RCC 7860 (cell line): ENCODE measurements around the gene DISC1.

Experiments
- DNase-seq: peaks from one replicate; pipeline ENCODE4 v3.0.0-alpha.2; 2015; ENCODE audit warnings: low spot score
- FAIRE-seq: peaks from 2 replicates; lab custom pipeline; 2012; peaks lifted over from hg19 to GRCh38; lab: Jason Lieb, UNC

DISC1 gene

DNA sequence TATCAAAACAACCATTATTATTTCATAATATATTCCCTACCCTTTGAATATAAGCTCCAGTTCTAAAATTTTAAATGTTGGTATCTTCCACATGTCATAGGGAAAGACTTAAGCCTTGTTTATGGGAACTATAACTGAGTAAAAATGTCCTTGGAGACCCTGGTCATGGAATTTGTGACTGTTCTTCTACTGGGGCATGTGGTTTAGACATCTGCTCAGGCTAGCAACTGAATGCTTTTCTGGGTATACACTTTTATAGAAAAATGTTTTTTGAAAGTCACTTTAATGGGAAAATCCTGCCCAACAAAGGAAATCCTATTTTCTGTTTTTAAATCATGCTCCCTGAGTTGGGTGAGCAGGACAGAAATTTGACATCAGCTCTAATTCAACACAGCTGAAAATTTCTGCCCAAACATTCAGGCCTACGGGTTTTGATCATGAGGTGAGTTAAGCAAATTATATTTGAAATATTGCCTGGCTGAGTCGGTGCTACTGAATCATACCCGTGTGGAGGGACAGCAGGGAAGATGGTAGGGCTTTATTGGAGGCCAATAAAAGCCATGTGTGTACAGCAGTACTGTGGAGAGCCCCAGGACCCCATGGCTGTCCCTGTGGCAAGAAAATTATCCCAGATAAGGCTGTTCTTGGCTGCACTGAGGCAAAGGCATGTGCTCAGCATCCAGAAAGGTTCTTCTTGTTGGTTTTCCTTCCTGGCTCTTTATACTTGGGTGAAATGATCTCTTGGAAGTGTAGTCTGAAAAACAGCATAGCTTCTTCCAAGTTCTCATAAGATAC, 391.8 kb downstream of the DISC1 start:
- no peak for FAIRE-seq
- no peak for DNase-seq

- FAIRE-seq, result no peak
- DNase-seq, result no peak
These were observed 392.4 kb downstream of the DISC1 start for GRCh38 chr1:232019026-232019340.

GRCh38 chr1:232020352-232020751, 393.8 kb downstream of the DISC1 start:
- FAIRE-seq (no peak), DNase-seq (no peak)

DNA sequence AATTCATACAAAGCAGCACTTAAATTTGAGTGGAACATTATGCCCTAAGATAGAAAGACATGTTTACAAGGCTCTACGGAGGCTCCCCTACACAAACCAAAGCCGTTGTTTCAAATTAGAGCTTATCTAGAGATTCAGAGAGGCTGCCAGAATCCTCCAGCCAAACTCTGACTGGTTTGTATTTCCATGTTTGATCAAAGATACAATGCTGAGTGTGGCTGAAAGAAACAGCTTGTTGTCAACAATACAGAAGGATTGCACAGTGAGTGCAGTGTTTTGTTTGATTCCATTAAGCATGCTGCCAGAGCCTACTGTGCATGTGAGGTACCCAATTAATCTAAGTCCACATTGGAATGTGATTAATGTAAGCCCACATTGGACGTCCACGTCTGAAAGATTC, 402.7 kb downstream of the DISC1 start:
- FAIRE-seq, result no peak

DNA sequence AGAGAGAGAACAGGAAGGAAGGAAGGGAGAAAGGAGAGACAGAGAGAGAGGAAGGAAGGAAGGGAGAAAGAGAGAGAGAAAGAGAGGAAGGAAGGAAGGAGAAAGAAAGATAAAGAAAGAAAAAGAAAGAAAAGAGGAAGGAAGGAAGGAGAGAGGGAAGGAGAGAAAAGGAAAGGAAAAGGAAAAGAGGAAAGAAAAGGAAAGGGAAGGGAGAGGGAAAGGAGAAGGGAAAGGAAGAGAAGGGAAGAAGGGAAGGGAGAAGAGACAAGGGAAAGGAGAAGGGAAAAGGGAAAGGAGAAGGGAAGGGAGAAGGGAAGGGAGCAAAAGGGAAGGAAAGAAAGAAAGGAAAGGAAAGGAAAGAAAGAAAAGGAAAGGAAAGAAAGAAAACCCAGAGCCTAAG, 404.6 kb downstream of the DISC1 start:
- DNase-seq, result no peak
- no peak for FAIRE-seq

More for the DNA sequence above, 402.7 kb downstream of the DISC1 start:
- DNase-seq, result no peak

DNA sequence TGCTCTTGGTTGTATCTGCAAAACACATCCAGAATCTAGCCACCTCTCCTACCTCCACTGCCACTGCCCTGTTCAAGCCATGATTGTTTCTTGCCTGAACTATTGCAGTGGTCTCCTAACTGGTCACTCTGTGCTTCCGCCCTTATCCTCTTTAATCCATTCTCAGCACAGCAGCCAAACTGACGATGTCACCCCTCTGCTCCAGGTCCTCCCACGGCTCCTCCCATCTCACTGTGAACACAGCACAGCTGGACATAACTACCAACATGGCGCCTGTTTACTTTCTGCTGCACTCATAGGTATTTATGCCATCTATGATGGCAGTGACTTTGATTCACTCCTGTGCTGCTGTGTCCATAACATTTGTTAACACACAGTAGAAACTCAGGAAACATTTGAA, 406.7 kb downstream of the DISC1 start:
- DNase-seq (no peak), FAIRE-seq (no peak)

- FAIRE-seq (no peak), DNase-seq (no peak)
These were observed 408.0 kb downstream of the DISC1 start for GRCh38 chr1:232034556-232034955.

DNA sequence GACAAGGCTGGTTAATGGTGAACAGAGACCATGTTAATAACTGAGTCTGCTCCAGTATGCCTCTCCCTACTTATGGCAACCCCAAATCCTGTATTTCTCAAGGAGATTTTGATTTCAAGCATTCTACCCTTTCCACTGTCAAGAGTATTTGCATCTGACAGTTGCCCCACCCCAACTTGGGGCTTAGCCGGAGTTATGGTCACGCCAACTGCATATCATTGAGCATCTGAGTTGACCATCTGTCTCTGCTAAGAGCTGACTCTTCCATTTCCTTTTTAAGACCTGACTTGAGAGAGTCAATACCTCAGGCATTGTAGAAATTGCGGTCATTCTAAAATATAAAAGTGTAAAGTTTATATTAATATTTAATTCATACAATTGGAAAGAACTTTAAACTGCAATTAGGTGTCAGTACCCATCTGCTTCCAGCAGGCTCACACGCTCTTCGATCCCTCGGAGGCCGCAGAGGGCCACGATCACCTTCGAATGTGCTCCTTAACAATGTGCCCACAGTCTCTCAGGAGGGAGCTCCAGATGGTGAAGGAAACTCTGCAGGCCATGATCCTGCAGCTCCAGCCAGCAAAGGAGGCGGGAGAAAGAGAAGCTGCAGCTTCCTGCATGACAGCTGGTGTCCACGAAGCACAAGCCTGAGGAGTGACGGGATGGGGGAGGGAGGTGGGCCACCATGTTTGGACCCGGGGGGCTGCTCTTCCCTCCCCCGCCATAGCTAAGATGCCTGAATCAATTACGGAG, 409.8 kb downstream of the DISC1 start:
- FAIRE-seq (no peak), DNase-seq (no peak)

DNA sequence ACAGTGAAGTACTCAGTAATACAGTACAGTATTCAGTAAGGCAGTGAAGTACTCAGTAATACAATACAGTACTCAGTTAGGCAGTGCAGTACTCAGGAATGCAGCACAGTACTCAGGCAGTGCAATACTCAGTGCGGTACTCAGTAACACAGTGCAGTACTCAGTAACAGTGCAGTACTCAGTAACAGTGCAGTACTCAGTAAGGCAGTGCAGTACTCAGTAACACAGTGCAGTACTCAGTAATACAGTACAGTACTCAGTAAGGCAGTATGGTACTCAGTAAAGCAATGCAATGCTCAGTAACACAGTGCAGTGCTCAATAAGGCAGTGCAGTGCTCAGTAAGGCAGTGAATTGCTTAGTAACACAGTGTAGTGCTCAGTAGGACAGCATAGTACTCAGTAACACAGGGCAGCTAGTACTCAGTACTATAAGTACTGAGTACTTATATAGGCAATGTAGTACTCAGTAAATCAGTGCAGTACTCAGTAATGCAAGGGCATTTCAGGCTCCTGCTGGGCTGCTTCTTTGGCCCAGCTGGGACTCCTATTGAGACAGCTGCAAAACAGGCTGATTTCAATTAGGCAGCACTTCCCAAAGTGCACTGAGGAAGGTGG, 411.3 kb downstream of the DISC1 start:
- DNase-seq, result no peak
- FAIRE-seq, result no peak

GRCh38 chr1:232038706-232039677, 412.4 kb downstream of the DISC1 start:
- no peak for FAIRE-seq
- DNase-seq, result no peak

- FAIRE-seq, result no peak
These were observed 413.7 kb downstream of the DISC1 start for GRCh38 chr1:232040260-232040659.

DNA sequence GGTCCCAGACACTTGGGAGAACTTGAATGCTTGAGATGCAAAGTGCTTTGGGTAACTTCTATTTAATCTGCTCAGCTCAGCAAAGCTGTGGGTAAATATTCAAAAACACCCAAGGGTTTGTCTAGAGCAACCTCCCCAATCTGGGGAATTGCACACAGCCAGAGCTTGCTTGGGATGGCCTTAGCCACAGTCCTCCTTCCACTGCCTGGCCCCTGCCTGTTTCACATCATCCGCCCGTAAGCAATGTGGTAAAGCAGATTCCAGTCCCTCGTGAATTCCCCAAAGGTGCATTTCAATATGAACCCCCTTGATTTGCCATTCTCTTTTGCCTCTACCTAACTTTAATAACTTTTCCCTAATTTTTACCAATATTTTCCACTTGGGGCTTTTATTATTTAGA, 418.1 kb downstream of the DISC1 start:
- DNase-seq, result no peak

More at GRCh38 chr1:232040260-232040659, 413.7 kb downstream of the DISC1 start:
- no peak for DNase-seq

DNA sequence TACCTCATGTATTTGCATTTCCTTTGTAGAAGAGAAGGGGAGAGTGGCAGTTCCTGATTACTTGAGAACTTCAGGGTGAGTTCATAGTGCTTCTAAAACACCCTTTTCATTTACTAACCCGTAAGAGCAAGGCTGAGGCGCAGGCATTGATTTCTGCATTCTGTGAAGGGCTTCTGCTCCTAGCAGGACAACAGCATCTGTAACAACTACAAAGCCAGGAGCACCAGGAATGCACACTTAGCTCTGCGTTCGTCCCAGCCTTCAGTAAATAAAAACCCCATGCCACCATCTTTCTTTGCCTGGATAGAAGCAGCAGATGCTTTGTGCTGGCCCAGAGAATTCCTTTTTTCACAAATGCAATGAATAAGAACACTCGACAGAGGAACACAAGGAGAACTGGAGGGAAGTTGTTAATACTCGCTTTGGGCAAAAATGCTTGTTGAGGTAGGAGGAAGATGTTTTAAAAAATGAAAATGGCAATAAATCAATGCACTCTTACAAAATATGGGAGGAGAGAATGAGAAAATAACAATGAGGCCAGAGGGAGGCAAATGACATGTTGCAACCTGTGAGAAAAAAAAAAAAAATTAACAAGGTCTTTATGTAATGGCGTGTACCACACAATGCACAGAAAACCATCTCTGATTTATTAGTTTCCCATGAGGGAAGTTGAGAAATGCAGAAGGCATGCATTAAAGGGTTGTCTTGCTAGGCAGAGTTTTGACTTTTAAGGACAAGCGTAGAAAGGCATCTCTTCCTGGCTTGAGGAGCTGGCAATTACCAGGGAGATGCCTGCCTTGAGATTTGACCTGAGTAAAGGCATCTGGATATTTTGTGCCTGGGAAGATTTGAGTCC, 418.8 kb downstream of the DISC1 start:
- FAIRE-seq (no peak), DNase-seq (no peak)

More for the DNA sequence above, 418.1 kb downstream of the DISC1 start:
- no peak for FAIRE-seq

DNA sequence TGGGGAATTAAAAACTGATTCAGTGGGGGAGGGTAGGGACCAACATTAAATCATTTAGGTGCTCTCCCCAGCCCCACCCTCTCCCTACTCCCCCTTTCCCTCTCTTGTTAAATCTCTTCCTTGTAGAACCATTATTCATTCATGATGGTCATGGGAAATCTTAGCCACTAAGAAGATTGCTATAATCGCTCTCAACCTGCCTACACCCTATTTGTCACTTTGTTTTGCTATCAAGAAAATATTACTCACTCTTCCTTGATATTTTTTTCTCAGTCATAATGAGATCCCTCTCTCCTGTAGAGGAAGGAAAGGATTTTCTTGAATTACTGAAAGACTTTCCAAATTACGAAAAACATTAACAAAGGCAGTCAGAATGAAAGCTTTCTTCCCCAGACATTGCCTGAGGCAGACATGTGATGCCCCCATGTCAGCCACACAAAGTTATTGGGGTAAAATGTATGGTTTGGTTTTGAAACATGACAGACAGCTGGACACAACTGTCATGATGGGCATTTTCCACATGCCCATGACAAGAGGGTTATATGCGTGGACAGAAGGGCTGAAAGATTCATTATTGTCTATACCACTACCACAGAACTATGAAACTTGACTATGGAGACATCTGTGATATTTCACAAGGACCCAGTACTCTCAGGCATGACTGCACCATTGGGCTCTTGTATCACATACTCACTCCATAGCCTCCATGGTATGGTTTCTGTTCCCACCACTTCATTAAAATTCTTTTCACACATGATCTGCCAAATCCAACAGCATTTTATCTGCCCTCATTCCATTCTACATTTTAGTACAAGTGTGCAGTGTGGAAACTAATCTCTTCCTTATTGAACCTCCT, 420.1 kb downstream of the DISC1 start:
- DNase-seq (no peak), FAIRE-seq (no peak)

GRCh38 chr1:232047473-232047872, 420.9 kb downstream of the DISC1 start:
- no peak for FAIRE-seq
- no peak for DNase-seq

DNA sequence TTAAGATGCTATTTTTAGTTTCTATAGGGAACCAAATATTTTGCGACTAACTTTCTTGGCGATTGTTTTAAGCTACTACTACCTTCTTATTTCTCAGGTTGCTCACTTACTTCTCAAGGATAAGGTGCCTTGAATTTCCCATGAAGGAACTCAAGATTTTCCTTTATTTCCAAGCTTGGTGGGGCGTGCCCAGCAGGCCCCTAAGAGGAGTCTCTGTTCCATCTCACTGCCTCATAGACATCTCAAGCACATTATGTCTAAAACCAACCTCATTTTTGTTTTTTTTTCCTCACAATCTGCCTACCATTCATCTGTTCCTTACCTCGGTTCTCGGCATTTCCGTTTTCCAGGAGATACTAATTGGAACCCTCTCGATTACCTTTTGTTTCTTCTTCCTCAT, 421.9 kb downstream of the DISC1 start:
- FAIRE-seq, result no peak
- DNase-seq, result no peak

DNA sequence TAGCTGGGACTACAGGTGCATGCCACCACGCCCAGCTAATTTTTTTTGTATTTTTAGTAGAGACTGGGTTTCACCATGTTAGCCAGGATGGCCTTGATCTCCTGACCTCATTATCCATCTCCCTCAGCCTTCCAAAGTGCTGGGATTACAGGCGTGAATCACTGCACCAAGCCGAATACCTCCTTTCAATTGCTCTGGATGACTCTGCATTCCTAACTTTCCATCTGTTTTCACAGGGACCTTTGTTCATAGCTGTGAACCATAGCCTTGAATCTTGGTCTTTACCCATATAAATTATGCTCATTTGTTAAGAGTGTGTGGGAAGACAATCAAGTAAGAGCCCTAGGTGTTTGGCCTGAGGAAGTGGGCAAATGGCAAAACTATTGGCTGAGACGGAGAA, 422.7 kb downstream of the DISC1 start:
- no peak for DNase-seq
- no peak for FAIRE-seq

DNA sequence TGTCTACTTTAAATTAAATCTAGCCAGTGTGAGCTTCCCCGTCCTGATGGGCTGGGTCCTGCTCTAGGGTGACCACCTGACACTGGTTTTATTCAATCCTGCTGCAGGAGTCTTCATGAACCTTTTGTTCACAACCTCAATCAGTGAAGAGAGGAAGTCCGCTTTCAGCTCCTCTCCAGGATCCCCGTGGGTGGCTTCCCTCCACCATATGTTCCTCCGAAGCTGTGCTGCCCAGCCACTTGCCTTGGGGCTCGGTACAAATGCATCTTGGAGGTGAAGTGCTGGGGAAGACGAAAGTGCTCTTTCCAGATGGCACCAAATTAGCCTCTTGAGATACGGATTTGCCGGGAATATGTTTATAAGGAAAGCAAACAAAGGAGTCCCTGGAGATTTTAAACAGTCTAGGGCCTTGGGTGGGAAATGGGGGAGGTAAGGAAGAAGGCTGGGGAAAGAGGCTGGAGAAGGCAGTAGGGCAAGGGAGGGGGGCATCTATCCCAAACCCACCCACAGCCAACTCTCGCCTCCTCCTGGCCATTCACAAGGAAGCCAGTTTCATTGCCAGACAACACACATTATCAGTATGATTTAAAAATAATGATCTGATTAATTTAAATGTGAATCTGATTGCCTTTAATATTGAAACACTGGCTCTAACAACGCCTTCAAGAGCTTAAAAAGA, 430.8 kb downstream of the DISC1 start:
- FAIRE-seq, result no peak

More for the DNA sequence above, 430.8 kb downstream of the DISC1 start:
- DNase-seq, result no peak
